Measurements from ENCODE around the gene FCGR1A.
"Not testable (repeated sequence)": the region's sequence is repeated elsewhere in the genome, so short reads cannot be mapped to it uniquely, and the experiment has no call there.

DNA sequence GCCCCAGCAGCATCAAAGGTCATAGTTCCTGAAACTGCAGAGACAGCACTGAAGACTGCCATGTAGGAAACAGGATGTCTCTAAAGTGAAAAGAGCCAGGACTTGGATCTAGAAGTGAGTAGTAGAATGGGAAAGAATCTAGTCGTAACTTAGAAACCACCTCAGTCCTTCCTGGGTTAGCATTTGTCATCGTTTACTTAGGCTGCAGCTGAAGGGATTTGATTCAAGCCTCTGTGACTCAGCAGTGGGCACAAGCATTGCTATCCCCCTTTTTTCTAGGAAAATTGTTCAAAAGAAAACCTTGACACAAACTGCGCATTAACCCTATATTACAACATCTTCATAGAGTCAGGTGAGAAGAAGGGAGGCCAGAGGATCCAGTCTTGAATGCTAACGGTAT is 11.8 kb upstream of the FCGR1A start:
- TF ChIP-seq POLR2AphosphoS5 (IDR thresholded peaks at IDR 0.05; ENCODE audit: low read depth, low read length); POLR2A (IDR thresholded peaks at IDR 0.05; ENCODE audit: control extremely low read depth in 1 of 2, low read depth in 2 of 2, low read length in 2 of 2); CTCF (IDR thresholded peaks at IDR 0.05; ENCODE audit: control extremely low read depth in 1 of 3, insufficient read depth in 1 of 3, low read depth in 1 of 3, low read length in 3 of 3); MAX (IDR thresholded peaks at IDR 0.05); TBP (IDR thresholded peaks at IDR 0.05; ENCODE audit: low read depth, low read length); MAFK (IDR thresholded peaks at IDR 0.05; ENCODE audit: low read depth, low read length); EZH2 (IDR thresholded peaks at IDR 0.05; ENCODE audit: low read depth, low read length, severe bottlenecking); YY1 (IDR thresholded peaks at IDR 0.05; ENCODE audit: low read depth, low read length); KDM1A (IDR thresholded peaks at IDR 0.05; ENCODE audit: borderline replicate concordance, low read length); USF2 (IDR thresholded peaks at IDR 0.05; ENCODE audit: low read length): not testable (repeated sequence)
